Thymus (tissue), 11 donors: ENCODE measurements around the gene ABCA13. TPM values are rescaled to one million over a fixed set of nuclear protein-coding genes. Genes with fewer than 3 reads are reported as not detected.

Source experiments
- DNase-seq, 9 donors: peaks; one replicate each; pipeline ENCODE4 v3.0.0-alpha.2; 2013; ENCODE audit warnings: low spot score in 9 of 9, low read depth in 6 of 9, missing footprints in 1 of 9
- H3K27ac ChIP-seq, 2 donors: one replicate each; pipeline ENCODE4 v1.5.1; 2013; ENCODE audit warnings: control low read depth in 1 of 2, low read depth in 1 of 2, low read length in 1 of 2, mild to moderate bottlenecking in 1 of 2, moderate library complexity in 1 of 2
- H3K27me3 ChIP-seq, 2 donors: one replicate each; pipeline ENCODE4 v1.5.1; 2013; ENCODE audit warnings: low read length in 1 of 2; ENCODE audit not compliant: control insufficient read depth in 2 of 2, insufficient read depth in 1 of 2
- H3K36me3 ChIP-seq, 2 donors: one replicate each; pipeline ENCODE4 v1.5.1; 2013; ENCODE audit warnings: low read length in 1 of 2, mild to moderate bottlenecking in 1 of 2, moderate library complexity in 1 of 2; ENCODE audit not compliant: control insufficient read depth in 2 of 2, insufficient read depth in 2 of 2
- H3K4me1 ChIP-seq, 2 donors: one replicate each; pipeline ENCODE4 v1.5.1; 2013; ENCODE audit warnings: low read length in 2 of 2; ENCODE audit not compliant: control insufficient read depth in 2 of 2, insufficient read depth in 2 of 2
- H3K4me3 ChIP-seq, 2 donors: one replicate each; pipeline ENCODE4 v1.5.1; 2013; ENCODE audit warnings: low read length in 2 of 2, control low read depth in 1 of 2, mild to moderate bottlenecking in 1 of 2
- H3K9me3 ChIP-seq, 2 donors: one replicate each; pipeline ENCODE4 v1.5.1; 2013; ENCODE audit warnings: low read length in 1 of 2, mild to moderate bottlenecking in 1 of 2; ENCODE audit not compliant: control insufficient read depth in 2 of 2, insufficient read depth in 1 of 2
- WGBS: extraction: QIAGEN DNeasy Blood & Tissue Kit; methylation state at CpG from one replicate; pipeline ENCODE4 v1.1.7; 2013; 5-methylcytosine and 5-hydroxymethylcytosine counted together
- polyA plus RNA-seq: library from polyadenylated mRNA; stranded (reverse); fragments of 200-250 nt; gene quantifications from one replicate; pipeline ENCODE4 v1.2.3, GENCODE V29; 2013
- total RNA-seq: library from RNA; stranded (reverse); fragments of 120-200 nt; gene quantifications from one replicate; pipeline ENCODE4 v1.2.4, GENCODE V29; 2013
- donor health status: healthy.

ABCA13 gene
- total and polyA plus RNA-seq, 2 donors, result 0.76 to 0.91 TPM

DNA sequence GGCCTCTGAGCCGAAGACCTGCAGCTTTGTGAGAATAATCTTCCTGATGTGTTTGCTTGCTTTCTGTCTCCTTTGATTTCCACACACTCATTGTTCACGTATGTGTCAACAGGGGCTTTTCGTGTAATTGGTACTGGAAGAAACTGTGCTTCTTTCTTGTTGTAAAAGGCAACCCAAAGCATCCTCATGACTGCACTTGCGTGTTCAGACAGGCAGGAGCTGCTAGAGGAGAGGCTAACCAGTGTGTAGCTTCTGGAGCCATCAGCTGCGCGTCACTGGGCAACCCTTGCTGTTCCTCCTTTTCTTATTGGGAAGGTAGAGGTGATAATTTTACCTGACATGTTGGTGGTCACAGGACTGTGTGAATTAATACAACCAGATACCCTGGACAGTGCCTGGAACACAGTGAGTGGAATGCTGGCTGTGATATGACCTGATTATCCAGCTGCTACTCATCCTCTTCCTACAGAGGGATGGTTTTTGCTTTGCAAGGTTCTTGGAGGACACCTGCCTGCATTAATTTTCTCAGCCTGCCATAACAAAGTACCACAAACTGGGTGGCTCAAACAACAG is 213.0 kb downstream of the ABCA13 start:
- H3K36me3 ChIP-seq, result no peaks in the 10 kb centered on the region
- no peak overlapping the region for H3K27ac ChIP-seq
- 93% methylated on average over 6 of the region's 6 CpGs for WGBS
- peaks cover 0 to 2% of the 10 kb centered on the region in 2 donors for H3K4me1 ChIP-seq
- no peak for DNase-seq
- H3K27me3 ChIP-seq, result no peaks in the 10 kb centered on the region
- H3K4me3 ChIP-seq, result no peak overlapping the region
- H3K9me3 ChIP-seq, result no peaks in the 10 kb centered on the region

DNA sequence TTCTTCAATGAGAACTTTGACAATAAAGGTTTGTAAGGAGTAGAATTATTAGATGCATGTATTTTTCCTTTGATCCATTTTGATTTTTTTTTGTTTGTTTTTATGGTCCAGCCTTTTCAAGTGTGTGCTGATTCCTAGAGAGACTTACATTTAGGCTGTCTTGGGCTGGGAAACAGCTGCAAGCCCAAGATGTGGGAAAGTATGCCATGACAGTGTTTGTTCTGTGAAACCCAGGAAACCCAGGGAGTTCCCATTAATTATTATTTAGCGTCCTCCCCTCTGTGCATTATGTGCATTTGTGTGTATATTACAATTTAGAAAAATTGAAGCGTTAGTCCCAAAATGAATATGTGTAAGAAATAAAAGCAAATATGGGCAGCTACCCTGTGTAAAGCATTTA is 216.7 kb downstream of the ABCA13 start:
- no peaks in the 10 kb centered on the region for H3K27me3 ChIP-seq
- no peak overlapping the region for H3K27ac ChIP-seq
- DNase-seq, result no peak
- H3K4me1 ChIP-seq, result peaks cover 4 to 19% of the 10 kb centered on the region in 2 donors
- no peaks in the 10 kb centered on the region for H3K9me3 ChIP-seq
- WGBS, result 97% methylated on average over 2 of the region's 2 CpGs
- no peak overlapping the region for H3K4me3 ChIP-seq
- H3K36me3 ChIP-seq, result no peaks in the 10 kb centered on the region

DNA sequence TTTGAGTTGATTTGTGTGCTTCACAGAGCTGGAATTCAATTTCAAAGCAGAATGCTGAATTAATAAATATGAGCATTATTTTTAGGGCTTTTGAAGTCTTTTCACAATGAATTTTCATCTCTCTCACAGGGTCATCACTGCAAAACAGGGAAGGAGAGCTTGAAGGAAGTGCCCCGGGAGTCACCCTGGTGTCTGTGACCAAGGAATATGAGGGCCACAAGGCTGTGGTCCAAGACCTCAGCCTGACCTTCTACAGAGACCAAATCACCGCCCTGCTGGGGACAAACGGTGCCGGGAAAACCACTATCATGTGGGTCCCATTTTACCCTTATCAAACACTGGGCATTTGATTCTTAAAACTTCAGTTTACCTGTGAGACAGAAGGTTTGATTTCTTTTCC is 217.7 kb downstream of the ABCA13 start:
- Histone ChIP-seq H3K4me3 (no peak overlapping the region), H3K27me3 (no peaks in the 10 kb centered on the region), H3K4me1 (peaks cover 4 to 19% of the 10 kb centered on the region in 2 donors), H3K27ac (no peak overlapping the region), H3K36me3 (no peaks in the 10 kb centered on the region), H3K9me3 (no peaks in the 10 kb centered on the region)
- WGBS, result 92% methylated on average over 4 of the region's 4 CpGs
- DNase-seq, result no peak

DNA sequence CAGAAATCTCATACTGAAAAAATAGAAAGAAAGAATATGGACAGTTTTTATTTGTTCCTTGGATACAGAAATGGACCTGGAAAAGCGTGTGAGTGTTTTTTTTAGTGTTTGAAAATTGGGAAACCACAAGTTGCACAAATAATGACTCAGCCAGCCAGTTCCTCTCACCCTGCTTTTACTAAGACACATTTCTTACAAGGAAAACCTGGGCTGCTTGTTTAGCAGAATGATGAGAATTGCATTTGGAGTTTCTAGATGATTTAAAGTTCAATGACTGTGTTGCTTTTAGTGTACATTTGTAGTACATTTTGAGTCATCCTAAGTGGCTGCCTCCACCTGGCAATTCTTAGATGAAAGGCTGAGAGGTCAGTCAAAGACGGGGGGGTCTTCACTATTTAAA is 218.7 kb downstream of the ABCA13 start:
- no peaks in the 10 kb centered on the region for H3K27me3 ChIP-seq
- no peak overlapping the region for H3K27ac ChIP-seq
- H3K36me3 ChIP-seq, result no peaks in the 10 kb centered on the region
- H3K9me3 ChIP-seq, result no peaks in the 10 kb centered on the region
- peak in 1 of 9 donors; percentile 41 for DNase-seq
- WGBS, result 14% methylated on average over 2 of the region's 2 CpGs
- H3K4me1 ChIP-seq, result peaks cover 4 to 19% of the 10 kb centered on the region in 2 donors
- H3K4me3 ChIP-seq, result no peak overlapping the region

DNA sequence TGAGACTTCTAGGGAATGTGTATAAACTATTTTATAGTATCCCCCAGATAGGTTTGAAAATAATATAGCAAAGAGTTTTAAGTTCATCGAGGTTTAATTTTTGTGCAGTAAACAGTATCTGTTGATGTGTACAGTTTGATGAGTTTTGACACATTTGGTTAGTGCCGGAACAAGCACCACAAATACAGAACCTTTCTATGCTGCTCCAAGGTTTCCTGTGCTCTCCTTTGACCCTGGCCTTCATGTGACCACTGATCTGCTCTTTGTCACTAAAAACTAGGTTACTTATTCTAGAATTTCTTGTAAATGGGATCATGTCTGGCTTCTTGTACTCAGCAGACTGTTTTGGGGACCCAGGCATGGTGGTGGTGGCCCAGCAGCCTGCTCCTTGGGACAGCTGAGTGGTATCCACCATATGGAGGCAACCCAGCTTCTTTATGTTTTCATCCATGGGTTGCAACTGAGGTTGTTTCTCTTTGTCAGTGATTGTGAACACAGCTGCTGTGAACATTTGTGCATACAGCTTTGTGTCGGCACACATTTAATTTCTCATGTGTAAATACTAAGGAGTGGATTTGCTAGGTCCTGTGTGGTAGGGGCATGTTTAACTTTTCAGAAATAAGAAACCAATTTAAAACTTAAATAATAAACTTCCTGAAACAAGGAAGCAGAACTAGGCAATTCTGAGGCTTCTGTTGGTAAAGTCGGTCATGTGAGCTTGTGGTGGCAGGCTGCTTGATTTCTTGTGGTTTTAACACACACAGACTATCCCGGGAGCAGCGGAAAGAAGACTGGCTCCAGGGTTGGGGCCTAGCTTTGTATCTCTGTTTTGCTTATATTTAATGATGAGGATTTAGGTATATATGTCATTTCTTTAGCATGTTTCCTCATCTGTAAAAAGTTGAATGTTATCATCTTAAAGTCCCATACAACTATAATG is 219.4 kb downstream of the ABCA13 start:
- Histone ChIP-seq H3K27me3 (no peaks in the 10 kb centered on the region), H3K4me1 (peaks cover 4 to 19% of the 10 kb centered on the region in 2 donors), H3K9me3 (no peaks in the 10 kb centered on the region), H3K4me3 (no peak overlapping the region), H3K27ac (peak overlapping the region in 1 of 2 donors; percentile 32), H3K36me3 (no peaks in the 10 kb centered on the region)
- peak in 8 of 9 donors; percentile 9 to 69 (median 31) for DNase-seq
- WGBS, result 24% methylated on average over 6 of the region's 6 CpGs

DNA sequence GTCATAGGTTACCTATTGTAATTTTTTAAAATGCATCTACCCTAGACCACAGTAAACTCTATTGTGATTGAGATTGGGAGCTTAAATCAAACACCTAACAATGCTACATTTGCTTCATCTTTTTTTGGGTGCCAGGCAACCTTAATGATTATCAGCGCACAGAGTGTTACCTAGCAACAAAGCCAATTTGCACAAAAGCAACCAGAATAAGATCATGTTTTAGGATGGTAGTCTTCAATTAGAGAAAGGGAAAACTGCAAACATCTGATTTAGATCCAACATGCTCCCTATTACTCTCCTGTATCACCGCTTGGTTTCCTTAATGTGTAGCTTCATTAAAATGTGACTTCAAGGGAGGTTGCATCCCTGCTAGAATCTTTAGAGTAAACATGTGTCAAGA is 226.9 kb downstream of the ABCA13 start:
- WGBS, result 97% methylated on average over 2 of the region's 2 CpGs
- no peaks in the 10 kb centered on the region for H3K36me3 ChIP-seq
- H3K4me3 ChIP-seq, result no peak overlapping the region
- DNase-seq, result no peak
- H3K4me1 ChIP-seq, result no peaks in the 10 kb centered on the region
- H3K9me3 ChIP-seq, result no peaks in the 10 kb centered on the region
- no peak overlapping the region for H3K27ac ChIP-seq
- no peaks in the 10 kb centered on the region for H3K27me3 ChIP-seq

DNA sequence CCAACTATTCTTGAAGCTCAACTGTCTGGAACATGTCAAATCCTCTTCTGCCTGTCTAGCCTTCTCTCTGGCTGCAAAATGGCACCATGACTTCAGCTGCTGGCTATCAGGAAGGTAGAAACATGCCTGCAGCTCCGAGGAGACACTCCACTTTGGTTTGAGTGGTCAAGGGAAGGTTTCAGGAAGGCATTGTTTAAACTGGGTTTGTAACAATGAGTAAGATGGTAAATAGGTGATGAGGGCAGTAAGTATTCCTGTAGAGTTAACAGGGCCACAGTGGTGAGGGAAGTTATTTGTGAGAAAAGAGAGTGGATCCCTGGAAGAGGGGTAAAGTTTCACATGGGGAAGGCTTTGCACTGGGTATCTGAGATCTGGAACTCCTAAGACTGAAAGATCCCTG is 231.5 kb downstream of the ABCA13 start:
- Histone ChIP-seq H3K4me3 (no peak overlapping the region), H3K9me3 (no peaks in the 10 kb centered on the region), H3K36me3 (no peaks in the 10 kb centered on the region), H3K4me1 (no peaks in the 10 kb centered on the region), H3K27me3 (no peaks in the 10 kb centered on the region), H3K27ac (no peak overlapping the region)
- no peak for DNase-seq
- whole genome bisulfite sequencing, result 83% methylated on average over 1 of the region's 1 CpG

DNA sequence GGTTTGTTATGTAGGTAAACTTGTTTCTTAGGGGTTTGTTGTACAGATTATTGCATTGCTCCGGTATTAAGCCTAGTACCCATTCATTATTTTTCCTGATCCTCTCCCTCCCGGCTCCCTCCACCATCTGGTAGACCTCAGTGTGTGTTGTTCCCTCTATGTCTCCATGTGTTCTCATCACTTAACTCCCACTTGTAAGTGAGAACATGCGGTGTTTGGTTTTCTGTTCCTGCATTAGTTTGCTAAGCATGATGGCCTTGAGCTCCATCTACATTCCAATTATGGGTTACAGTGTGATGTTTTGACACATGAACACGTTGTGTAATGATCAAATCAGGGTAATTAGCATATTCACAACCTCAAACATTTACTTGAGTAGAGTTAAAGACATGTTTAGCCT is 237.5 kb downstream of the ABCA13 start:
- WGBS, result 93% methylated on average over 4 of the region's 4 CpGs
- no peak overlapping the region for H3K27ac ChIP-seq
- H3K27me3 ChIP-seq, result no peaks in the 10 kb centered on the region
- H3K4me1 ChIP-seq, result no peaks in the 10 kb centered on the region
- H3K4me3 ChIP-seq, result no peak overlapping the region
- H3K9me3 ChIP-seq, result no peaks in the 10 kb centered on the region
- H3K36me3 ChIP-seq, result no peaks in the 10 kb centered on the region
- DNase-seq, result no peak

DNA sequence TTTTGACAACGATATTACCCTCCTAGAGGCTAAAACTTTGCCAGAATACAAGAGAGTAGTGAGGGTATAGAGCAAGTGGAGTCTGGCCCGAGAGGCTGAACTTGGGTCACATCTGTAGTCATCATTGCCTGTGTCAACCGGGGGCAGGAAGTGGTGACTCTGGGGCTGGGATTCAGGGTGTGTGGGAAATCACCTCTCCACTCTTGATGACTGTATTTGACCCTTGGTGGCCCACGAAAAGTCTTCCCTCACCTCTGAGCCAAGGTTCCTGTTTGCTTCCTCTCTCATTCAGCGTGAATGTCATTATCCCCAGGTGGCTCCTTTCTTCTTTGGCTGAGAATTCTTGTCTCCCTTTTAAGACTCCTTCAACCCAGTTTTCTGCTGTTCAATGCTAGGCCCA is 240.4 kb downstream of the ABCA13 start:
- Histone ChIP-seq H3K4me3 (no peak overlapping the region), H3K36me3 (no peaks in the 10 kb centered on the region), H3K9me3 (no peaks in the 10 kb centered on the region), H3K27ac (no peak overlapping the region), H3K27me3 (no peaks in the 10 kb centered on the region), H3K4me1 (no peaks in the 10 kb centered on the region)
- no peak for DNase-seq
- WGBS, result 82% methylated on average over 5 of the region's 5 CpGs
